H9 (cell line): ENCODE data around the gene STARD9. TPM values are rescaled to one million over a fixed set of nuclear protein-coding genes. Genes with fewer than 3 reads are reported as not detected.

Source experiments
- DNase-seq: peaks from one replicate; pipeline ENCODE4 v3.0.0-alpha.2; 2017
- H2AFZ ChIP-seq: one replicate; pipeline ENCODE4 v1.6.1; 2013; ENCODE audit warnings: mild to moderate bottlenecking, low read length, control low read depth, moderate library complexity
- H2AK5ac ChIP-seq: 2 replicates; pipeline ENCODE4 v1.6.1; 2013; ENCODE audit warnings: low read length, control low read depth, mixed read lengths; ENCODE audit not compliant: insufficient read length
- H2BK120ac ChIP-seq: one replicate; pipeline ENCODE4 v1.6.1; 2013; ENCODE audit warnings: low read depth, mild to moderate bottlenecking, low read length, control low read depth, inconsistent platforms; ENCODE audit not compliant: poor library complexity, severe bottlenecking
- H2BK12ac ChIP-seq: 2 replicates; pipeline ENCODE4 v1.6.1; 2013; ENCODE audit warnings: low read length, control low read depth, mixed read lengths, low read depth; ENCODE audit not compliant: insufficient read length
- H2BK15ac ChIP-seq: 2 replicates; pipeline ENCODE4 v1.6.1; 2013; ENCODE audit warnings: low read depth, low read length, control low read depth
- H2BK20ac ChIP-seq: one replicate; pipeline ENCODE4 v1.6.1; 2013; ENCODE audit warnings: low read depth, mild to moderate bottlenecking, low read length, control low read depth, inconsistent platforms; ENCODE audit not compliant: poor library complexity, severe bottlenecking
- H2BK5ac ChIP-seq: 2 replicates; pipeline ENCODE4 v1.6.1; 2013; ENCODE audit warnings: low read length, control low read depth, mixed read lengths; ENCODE audit not compliant: insufficient read length
- H3K14ac ChIP-seq: 2 replicates; pipeline ENCODE4 v1.6.1; 2013; ENCODE audit warnings: low read length, control low read depth; ENCODE audit not compliant: insufficient read depth
- H3K18ac ChIP-seq: 2 replicates; pipeline ENCODE4 v1.6.1; 2013; ENCODE audit warnings: low read depth, mild to moderate bottlenecking, mixed read lengths, low read length, control low read depth; ENCODE audit not compliant: insufficient read length
- H3K23ac ChIP-seq: 2 replicates; pipeline ENCODE4 v1.6.1; 2013; ENCODE audit warnings: low read length, control low read depth, mixed read lengths, low read depth; ENCODE audit not compliant: insufficient read length
- H3K23me2 ChIP-seq: 2 replicates; pipeline ENCODE4 v1.6.1; 2013; ENCODE audit warnings: low read depth, mild to moderate bottlenecking, mixed read lengths, low read length, control low read depth; ENCODE audit not compliant: insufficient read length, poor library complexity, severe bottlenecking
- H3K27ac ChIP-seq: 2 replicates; pipeline ENCODE4 v1.5.1; 2013; ENCODE audit warnings: low read length, control low read depth, mixed read lengths, low read depth; ENCODE audit not compliant: insufficient read length
- H3K27me3 ChIP-seq: 2 replicates; pipeline ENCODE4 v1.6.1; 2013; ENCODE audit warnings: low read length, control low read depth, inconsistent platforms; ENCODE audit not compliant: insufficient read depth
- H3K4ac ChIP-seq: 2 replicates; pipeline ENCODE4 v1.6.1; 2013; ENCODE audit warnings: low read depth, mild to moderate bottlenecking, control low read depth, inconsistent platforms, low read length, moderate library complexity
- H3K4me1 ChIP-seq: 2 replicates; pipeline ENCODE4 v1.6.1; 2013; ENCODE audit warnings: low read length, control low read depth, inconsistent platforms; ENCODE audit not compliant: insufficient read depth
- H3K4me2 ChIP-seq: 2 replicates; pipeline ENCODE4 v1.6.1; 2013; ENCODE audit warnings: low read length, control low read depth, mixed read lengths; ENCODE audit not compliant: insufficient read length, insufficient read depth
- H3K56ac ChIP-seq: 2 replicates; pipeline ENCODE4 v1.6.1; 2013; ENCODE audit warnings: low read depth, mild to moderate bottlenecking, mixed read lengths, low read length, control low read depth; ENCODE audit not compliant: insufficient read length
- H3K79me1 ChIP-seq: 2 replicates; pipeline ENCODE4 v1.6.1; 2013; ENCODE audit warnings: low read depth, mild to moderate bottlenecking, moderate library complexity, low read length, control low read depth, inconsistent platforms; ENCODE audit not compliant: insufficient read depth, poor library complexity, severe bottlenecking
- H3K79me2 ChIP-seq: 2 replicates; pipeline ENCODE4 v1.6.1; 2013; ENCODE audit warnings: low read length, control low read depth, inconsistent platforms; ENCODE audit not compliant: insufficient read depth
- H3K9ac ChIP-seq: 2 replicates; pipeline ENCODE4 v1.6.1; 2013; ENCODE audit warnings: low read length, control low read depth, mixed read lengths; ENCODE audit not compliant: insufficient read length; ENCODE audit errors: extremely low read depth
- H3K9me3 ChIP-seq: one replicate; pipeline ENCODE4 v1.6.1; 2013; ENCODE audit warnings: low read depth, low read length, inconsistent platforms; ENCODE audit not compliant: control insufficient read depth
- H3T11ph ChIP-seq: one replicate; pipeline ENCODE4 v1.6.1; 2013; ENCODE audit warnings: mild to moderate bottlenecking, low read length, control low read depth, inconsistent platforms
- H4K20me1 ChIP-seq: one replicate; pipeline ENCODE4 v1.6.1; 2013; ENCODE audit not compliant: control insufficient read depth, insufficient read length, insufficient read depth
- H4K5ac ChIP-seq: 2 replicates; pipeline ENCODE4 v1.6.1; 2013; ENCODE audit warnings: low read depth, mild to moderate bottlenecking, mixed read lengths, low read length, control low read depth; ENCODE audit not compliant: insufficient read length
- H4K8ac ChIP-seq: replicated peaks from 2 replicates; pipeline ENCODE4 v1.6.1; 2013; ENCODE audit warnings: low read length, control low read depth, mixed read lengths, low read depth; ENCODE audit not compliant: insufficient read length
- H4K91ac ChIP-seq: 2 replicates; pipeline ENCODE4 v1.6.1; 2013; ENCODE audit warnings: low read depth, mild to moderate bottlenecking, moderate library complexity, mixed read lengths, low read length, control low read depth; ENCODE audit not compliant: insufficient read length
- H3K27ac Mint-ChIP-seq, 3 experiments: 2 replicates in 2 of 3; 3 replicates in 1 of 3; pipeline ENCODE4 v1.8.0; 2020 to 2021; ENCODE audit warnings: mixed read lengths in 3 of 3, mild to moderate bottlenecking in 1 of 3, moderate library complexity in 1 of 3
- H3K27me3 Mint-ChIP-seq: 2 replicates; pipeline ENCODE4 v1.8.0; 2021; ENCODE audit warnings: low read depth, mild to moderate bottlenecking, moderate library complexity, mixed read lengths
- H3K36me3 Mint-ChIP-seq, 3 experiments: 2 replicates in 2 of 3; 3 replicates in 1 of 3; pipeline ENCODE4 v1.8.0; 2020 to 2021; ENCODE audit warnings: low read depth in 3 of 3, mixed read lengths in 3 of 3; ENCODE audit not compliant: insufficient read depth in 1 of 3
- H3K4me1 Mint-ChIP-seq, 2 experiments: 2 replicates each; pipeline ENCODE4 v1.8.0; 2020; ENCODE audit warnings: mixed read lengths in 2 of 2
- H3K4me3 Mint-ChIP-seq, 2 experiments: 2 replicates in 1 of 2; 3 replicates in 1 of 2; pipeline ENCODE4 v1.8.0; 2020 to 2021; ENCODE audit warnings: mild to moderate bottlenecking in 2 of 2, mixed read lengths in 2 of 2, moderate library complexity in 1 of 2
- H3K9me3 Mint-ChIP-seq, 2 experiments: 2 replicates in 1 of 2; 3 replicates in 1 of 2; pipeline ENCODE4 v1.8.0; 2020; ENCODE audit warnings: mild to moderate bottlenecking in 2 of 2, mixed read lengths in 2 of 2, moderate library complexity in 1 of 2
- WGBS: extraction: QIAGEN DNeasy Blood & Tissue Kit; methylation state at CpG from one replicate; pipeline ENCODE4 v1.1.7; 2013; ENCODE audit warnings: missing lambda C conversion rate, low lambda C conversion rate, mixed read lengths; ENCODE audit not compliant: insufficient read length; ENCODE audit errors: extremely low coverage; 5-methylcytosine and 5-hydroxymethylcytosine counted together
- total RNA-seq: library from RNA; stranded (reverse); gene quantifications from 2 replicates; pipeline ENCODE4 v1.2.1, GENCODE V29; 2021
- TF ChIP-seq, protein P1 (sequence below): fragments of 200-600 bp; sonication (generic); conservative IDR thresholded peaks from 3 replicates; pipeline ENCODE4 v1.8.0; 2021; ENCODE audit warnings: antibody characterized with exemption, mild to moderate bottlenecking

STARD9 gene
- total RNA-seq, 1 experiment from 2014 or later: 6.9 TPM

DNA sequence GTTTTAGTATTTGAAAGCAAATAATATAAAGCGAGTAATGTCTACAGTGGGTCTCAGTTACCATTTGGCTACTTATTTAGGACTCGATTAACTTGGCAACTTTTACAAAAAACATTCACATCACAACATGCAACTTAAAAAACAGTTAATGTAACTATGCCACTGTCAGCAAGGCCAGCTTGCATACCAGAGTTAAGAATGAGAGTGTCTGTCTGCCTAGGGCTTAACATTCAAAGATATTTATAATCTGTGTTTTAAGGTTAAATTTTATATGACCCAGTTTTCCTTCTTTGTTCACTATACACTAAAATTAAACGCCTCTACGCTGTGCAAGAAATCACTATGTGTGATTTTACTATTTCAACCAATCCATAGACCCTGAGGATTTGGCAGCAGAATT lies 166.7 kb downstream of the STARD9 start:
- WGBS: no CpG with 5 or more reads among the region's 4 CpGs
- H4K5ac ChIP-seq: no peak overlapping the region
- H4K20me1 ChIP-seq: no peaks in the 10 kb centered on the region
- Mint-ChIP-seq H3K27me3 (no peaks in the 10 kb centered on the region), H3K27ac (no peak overlapping the region), H3K36me3 (peaks cover 2 to 6% (median 6%) of the 10 kb centered on the region in 3 experiments; a peak in 4 of 7 replicates), H3K4me3 (no peak overlapping the region), H3K9me3 (no peaks in the 10 kb centered on the region), H3K4me1 (peaks cover 2 to 4% of the 10 kb centered on the region in 2 experiments; a peak in 1 of 4 replicates)
- H3K23ac ChIP-seq: no peak overlapping the region
- TF ChIP-seq, protein P1, sequence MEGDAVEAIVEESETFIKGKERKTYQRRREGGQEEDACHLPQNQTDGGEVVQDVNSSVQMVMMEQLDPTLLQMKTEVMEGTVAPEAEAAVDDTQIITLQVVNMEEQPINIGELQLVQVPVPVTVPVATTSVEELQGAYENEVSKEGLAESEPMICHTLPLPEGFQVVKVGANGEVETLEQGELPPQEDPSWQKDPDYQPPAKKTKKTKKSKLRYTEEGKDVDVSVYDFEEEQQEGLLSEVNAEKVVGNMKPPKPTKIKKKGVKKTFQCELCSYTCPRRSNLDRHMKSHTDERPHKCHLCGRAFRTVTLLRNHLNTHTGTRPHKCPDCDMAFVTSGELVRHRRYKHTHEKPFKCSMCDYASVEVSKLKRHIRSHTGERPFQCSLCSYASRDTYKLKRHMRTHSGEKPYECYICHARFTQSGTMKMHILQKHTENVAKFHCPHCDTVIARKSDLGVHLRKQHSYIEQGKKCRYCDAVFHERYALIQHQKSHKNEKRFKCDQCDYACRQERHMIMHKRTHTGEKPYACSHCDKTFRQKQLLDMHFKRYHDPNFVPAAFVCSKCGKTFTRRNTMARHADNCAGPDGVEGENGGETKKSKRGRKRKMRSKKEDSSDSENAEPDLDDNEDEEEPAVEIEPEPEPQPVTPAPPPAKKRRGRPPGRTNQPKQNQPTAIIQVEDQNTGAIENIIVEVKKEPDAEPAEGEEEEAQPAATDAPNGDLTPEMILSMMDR: no peak
- no peak overlapping the region for H2AK5ac ChIP-seq
- no peak overlapping the region for H4K8ac ChIP-seq
- H3K9me3 ChIP-seq: no peaks in the 10 kb centered on the region
- H2BK120ac ChIP-seq: no peak overlapping the region
- H2BK15ac ChIP-seq: no peak overlapping the region
- H3K27ac ChIP-seq: no peak overlapping the region
- H2BK5ac ChIP-seq: no peak overlapping the region
- no peak overlapping the region for H2BK20ac ChIP-seq
- no peak overlapping the region for H3K18ac ChIP-seq
- no peak overlapping the region for H4K91ac ChIP-seq
- H2BK12ac ChIP-seq: no peak overlapping the region
- no peaks in the 10 kb centered on the region for H3K4me1 ChIP-seq
- H3K4ac ChIP-seq: no peak overlapping the region
- H3K79me1 ChIP-seq: no peaks in the 10 kb centered on the region
- H3K79me2 ChIP-seq: no peaks in the 10 kb centered on the region
- H2AFZ ChIP-seq: no peak overlapping the region
- H3K4me2 ChIP-seq: no peak overlapping the region
- no peaks in the 10 kb centered on the region for H3K23me2 ChIP-seq
- no peak overlapping the region for H3K9ac ChIP-seq
- no peak for DNase-seq
- no peak overlapping the region for H3K56ac ChIP-seq
- no peak overlapping the region for H3K14ac ChIP-seq
- no peaks in the 10 kb centered on the region for H3K27me3 ChIP-seq
- H3T11ph ChIP-seq: no peak overlapping the region
